ENCODE results near the gene SAMD11.

DNA sequence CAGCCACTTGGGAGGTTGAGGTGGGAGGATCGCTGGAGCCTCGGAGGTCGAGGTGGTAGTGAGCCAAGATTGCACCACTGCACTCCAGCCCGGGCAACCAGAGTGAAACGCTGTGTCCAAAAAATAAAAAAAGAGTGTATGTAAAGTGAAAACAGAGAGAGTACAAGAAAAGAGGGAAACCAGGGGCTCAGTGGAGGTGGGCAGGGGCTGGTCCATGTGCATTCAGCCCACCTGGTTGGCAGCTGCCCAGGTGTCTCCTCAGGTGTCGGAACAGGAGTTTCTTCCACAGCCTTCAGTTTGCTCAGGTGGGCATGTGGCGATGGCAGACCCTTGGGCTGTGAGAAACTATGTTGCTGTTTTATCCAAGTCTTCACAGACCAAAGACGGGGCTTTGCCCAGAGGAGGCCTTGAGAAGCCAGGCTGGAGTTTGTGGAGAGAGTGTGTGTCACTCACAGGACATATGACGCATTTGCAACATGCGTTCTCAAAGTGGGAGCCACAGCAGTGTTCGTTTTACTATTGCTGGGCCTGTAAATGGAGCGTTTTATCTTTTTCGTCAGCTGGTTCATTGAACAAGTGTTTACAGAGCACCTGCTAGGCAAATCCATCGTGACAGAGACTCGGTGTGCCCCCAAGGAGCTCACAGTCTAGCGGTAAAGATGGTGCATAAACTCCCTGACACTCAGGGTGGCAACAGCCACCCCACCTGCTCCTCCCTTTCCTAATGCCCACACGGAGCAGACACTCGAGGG is 22.4 kb upstream of the SAMD11 start:
- TF ChIP-seq, protein P1, sequence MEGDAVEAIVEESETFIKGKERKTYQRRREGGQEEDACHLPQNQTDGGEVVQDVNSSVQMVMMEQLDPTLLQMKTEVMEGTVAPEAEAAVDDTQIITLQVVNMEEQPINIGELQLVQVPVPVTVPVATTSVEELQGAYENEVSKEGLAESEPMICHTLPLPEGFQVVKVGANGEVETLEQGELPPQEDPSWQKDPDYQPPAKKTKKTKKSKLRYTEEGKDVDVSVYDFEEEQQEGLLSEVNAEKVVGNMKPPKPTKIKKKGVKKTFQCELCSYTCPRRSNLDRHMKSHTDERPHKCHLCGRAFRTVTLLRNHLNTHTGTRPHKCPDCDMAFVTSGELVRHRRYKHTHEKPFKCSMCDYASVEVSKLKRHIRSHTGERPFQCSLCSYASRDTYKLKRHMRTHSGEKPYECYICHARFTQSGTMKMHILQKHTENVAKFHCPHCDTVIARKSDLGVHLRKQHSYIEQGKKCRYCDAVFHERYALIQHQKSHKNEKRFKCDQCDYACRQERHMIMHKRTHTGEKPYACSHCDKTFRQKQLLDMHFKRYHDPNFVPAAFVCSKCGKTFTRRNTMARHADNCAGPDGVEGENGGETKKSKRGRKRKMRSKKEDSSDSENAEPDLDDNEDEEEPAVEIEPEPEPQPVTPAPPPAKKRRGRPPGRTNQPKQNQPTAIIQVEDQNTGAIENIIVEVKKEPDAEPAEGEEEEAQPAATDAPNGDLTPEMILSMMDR (IDR thresholded peaks at IDR 0.05), result no peak
- TF ChIP-seq EP300 (IDR thresholded peaks at IDR 0.05; ENCODE audit: low read depth), result no peak
- TF ChIP-seq POLR2A (IDR thresholded peaks at IDR 0.05), result no peak
- no peak for TF ChIP-seq POLR2AphosphoS5 (IDR thresholded peaks at IDR 0.05)

Data from transverse colon (tissue), 4 donors.